Activated naive CD8-positive, alpha-beta T cell treated with anti-CD3 and anti-CD28 coated beads, Interleukin-2, amount 50 U/mL, for 24 hours (primary cell): Measurements from ENCODE around the gene SPATA13.

Experiments
- ATAC-seq: fragments of 150-1000 bp; cut with Tn5 transposase; one replicate; pipeline ENCODE4 v1.10.0; 2021
- DNase-seq: peaks from one replicate; pipeline ENCODE4 v3.0.0; 2021
- H3K27ac Mint-ChIP-seq: one replicate; pipeline ENCODE4 v1.8.0; 2021; ENCODE audit warnings: mild to moderate bottlenecking, mixed read lengths
- H3K27me3 Mint-ChIP-seq: one replicate; pipeline ENCODE4 v1.8.0; 2021; ENCODE audit warnings: mixed read lengths
- H3K36me3 Mint-ChIP-seq: one replicate; pipeline ENCODE4 v1.8.0; 2021; ENCODE audit warnings: low read depth, mixed read lengths
- H3K4me1 Mint-ChIP-seq: one replicate; pipeline ENCODE4 v1.8.0; 2021; ENCODE audit warnings: mixed read lengths
- H3K4me3 Mint-ChIP-seq: one replicate; pipeline ENCODE4 v1.8.0; 2021; ENCODE audit warnings: mild to moderate bottlenecking, moderate library complexity, mixed read lengths
- H3K9me3 Mint-ChIP-seq: one replicate; pipeline ENCODE4 v1.8.0; 2021; ENCODE audit warnings: mixed read lengths

Gene SPATA13

DNA sequence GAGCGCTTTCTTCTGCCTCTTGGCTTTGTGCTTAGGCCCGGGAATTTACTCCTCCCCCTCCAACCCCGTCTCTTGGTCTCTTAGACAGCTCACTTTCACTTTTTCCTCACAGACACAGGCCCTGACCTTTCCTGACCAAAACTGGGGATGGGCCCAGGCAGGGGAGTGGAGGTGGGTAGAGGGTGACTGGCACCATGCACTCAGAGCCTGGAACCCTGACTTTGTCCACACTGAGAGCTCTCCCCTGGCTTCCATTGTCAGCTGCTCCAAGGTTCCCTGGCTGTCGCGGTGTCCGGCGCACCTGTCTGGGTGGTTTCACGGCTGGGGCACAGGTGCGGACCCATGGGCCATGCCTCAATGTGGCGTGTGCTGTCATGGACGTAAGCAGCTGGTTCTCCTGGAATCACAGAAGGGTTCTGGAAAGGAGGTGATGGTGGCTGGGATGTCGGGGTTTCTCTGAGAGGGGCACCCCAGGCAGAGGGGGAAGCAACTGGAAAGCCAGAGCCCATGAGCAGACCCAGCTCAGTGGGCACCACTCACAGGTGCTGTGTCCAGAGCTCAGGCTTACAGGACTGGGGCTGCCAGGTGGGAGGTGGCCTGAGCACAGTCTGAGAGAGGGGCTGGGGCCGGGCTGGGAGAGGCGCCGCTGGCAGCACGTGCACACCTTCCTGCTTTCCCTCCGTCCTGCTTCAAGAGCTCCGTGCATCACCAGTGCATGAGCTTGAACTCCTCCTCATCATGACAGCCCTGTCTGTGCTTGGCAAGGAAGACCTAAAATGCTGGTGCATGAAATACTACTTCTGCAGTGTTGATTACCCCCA, 120.9 kb downstream of the SPATA13 start:
- Mint-ChIP-seq H3K4me3 (no peak overlapping the region), H3K4me1 (peaks cover 55% of the 10 kb centered on the region), H3K9me3 (no peaks in the 10 kb centered on the region), H3K27ac (peak overlapping the region; percentile 91), H3K36me3 (peaks cover 43% of the 10 kb centered on the region), H3K27me3 (no peaks in the 10 kb centered on the region)
- DNase-seq (no peak), ATAC-seq (peak; percentile 37)

DNA sequence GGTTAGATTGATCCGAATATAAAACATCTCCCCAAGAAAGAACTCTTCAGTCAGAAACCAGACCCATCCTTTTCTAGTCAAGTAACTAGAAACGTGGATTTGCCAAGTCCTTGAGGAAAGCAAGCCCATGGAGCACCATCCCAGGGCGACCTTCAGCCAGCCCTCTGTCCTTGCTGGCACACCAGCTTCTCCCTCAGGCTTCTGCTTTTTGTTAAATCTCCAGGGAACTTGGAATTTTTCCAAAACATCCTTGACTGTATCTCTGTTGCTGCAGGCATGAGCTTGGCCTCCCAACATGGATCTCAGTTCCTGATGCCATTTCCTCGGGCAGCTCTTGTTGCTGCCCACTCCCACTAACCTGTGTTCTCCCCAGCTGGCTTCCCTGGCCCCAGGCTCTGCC, 121.7 kb downstream of the SPATA13 start:
- Mint-ChIP-seq H3K27me3 (no peaks in the 10 kb centered on the region), H3K36me3 (peaks cover 47% of the 10 kb centered on the region), H3K4me1 (peaks cover 46% of the 10 kb centered on the region), H3K9me3 (no peaks in the 10 kb centered on the region), H3K27ac (peak overlapping the region; percentile 53), H3K4me3 (no peak overlapping the region)
- ATAC-seq (no peak), DNase-seq (no peak)

DNA sequence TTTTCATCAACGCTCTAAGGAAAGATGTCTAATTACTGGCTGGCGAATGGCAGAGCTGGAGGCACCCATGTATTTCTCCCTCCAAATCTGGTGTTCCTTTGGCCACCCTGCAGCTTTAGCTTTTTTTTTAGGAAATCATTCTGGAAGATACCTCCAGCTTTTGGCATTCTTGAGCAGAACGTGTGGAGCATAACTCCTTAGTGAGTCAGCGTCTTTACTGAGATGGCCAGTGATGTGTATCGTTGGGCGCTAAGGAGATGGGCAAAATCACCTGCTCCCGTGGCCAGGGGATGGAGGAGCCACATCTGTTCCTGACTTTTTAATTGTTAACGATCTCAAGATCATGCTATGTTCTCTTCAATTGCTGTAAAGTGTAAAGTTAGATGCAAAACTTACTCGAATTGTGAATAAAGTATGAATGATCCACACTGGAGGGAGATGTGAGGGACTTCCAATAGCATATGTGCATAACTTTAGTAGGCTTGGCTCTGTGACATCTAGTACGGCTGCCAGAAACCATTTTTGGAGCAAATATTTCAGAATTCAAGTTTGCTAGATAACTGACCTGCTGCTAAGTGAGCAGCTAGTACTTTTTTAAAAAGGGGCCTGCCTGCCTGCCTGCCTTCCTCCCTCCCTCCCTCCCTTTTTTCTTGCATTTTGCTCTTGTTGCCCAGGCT, 124.5 kb downstream of the SPATA13 start:
- DNase-seq = no peak
- no peak for ATAC-seq
- Mint-ChIP-seq H3K27me3 (no peaks in the 10 kb centered on the region), H3K9me3 (no peaks in the 10 kb centered on the region), H3K36me3 (peaks cover 61% of the 10 kb centered on the region), H3K27ac (no peak overlapping the region), H3K4me3 (no peak overlapping the region), H3K4me1 (peaks cover 21% of the 10 kb centered on the region)

DNA sequence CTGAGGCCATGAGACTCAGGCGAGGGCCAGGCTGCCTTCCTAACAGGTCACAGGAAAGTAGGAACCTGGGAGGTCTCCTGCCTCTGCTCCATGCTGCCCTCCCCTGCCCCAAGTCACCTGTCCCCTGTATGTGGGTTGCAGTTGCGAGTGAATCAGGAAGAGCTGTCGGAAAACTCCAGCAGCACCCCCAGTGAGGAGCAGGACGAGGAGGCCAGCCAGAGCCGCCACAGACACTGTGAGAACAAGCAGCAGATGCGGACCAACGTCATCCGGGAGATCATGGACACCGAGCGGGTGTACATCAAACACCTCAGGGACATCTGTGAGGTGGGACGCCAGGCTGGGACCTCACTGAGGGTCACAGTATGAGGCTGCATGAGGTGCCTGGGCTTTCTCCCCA, 126.1 kb downstream of the SPATA13 start:
- no peak for ATAC-seq
- no peak overlapping the region for H3K4me3 Mint-ChIP-seq
- H3K36me3 Mint-ChIP-seq = peaks cover 68% of the 10 kb centered on the region
- no peaks in the 10 kb centered on the region for H3K27me3 Mint-ChIP-seq
- H3K27ac Mint-ChIP-seq = no peak overlapping the region
- H3K4me1 Mint-ChIP-seq = peaks cover 6% of the 10 kb centered on the region
- no peaks in the 10 kb centered on the region for H3K9me3 Mint-ChIP-seq
- no peak for DNase-seq

DNA sequence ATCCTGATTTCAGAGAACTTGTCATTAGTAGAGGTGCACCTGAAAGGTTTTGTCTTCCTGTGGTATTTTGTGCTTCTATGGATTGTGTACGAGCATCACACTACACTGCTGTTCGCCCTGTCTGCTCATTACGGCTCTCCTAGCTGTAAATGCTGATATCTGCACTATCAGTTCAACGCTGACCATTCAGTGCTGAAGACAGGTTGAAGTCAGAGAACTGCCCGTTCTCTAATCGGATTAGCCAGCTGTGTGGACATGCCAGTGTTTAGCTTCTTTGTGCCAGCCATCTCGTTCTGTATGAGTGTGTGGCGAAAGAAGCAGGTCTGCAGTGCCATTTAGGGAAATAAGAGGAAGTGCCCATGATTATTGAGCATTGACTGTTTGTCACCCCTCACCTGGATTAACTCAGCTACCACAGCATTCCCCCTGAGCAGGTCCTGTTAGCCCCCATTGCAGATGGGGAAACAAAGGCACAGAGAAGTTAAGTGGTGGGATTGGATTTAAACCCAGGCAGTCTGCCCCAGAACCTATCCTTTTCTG, 127.3 kb downstream of the SPATA13 start:
- Mint-ChIP-seq H3K36me3 (peaks cover 66% of the 10 kb centered on the region), H3K27ac (no peak overlapping the region), H3K9me3 (no peaks in the 10 kb centered on the region), H3K4me1 (no peaks in the 10 kb centered on the region), H3K27me3 (no peaks in the 10 kb centered on the region), H3K4me3 (no peak overlapping the region)
- DNase-seq (no peak), ATAC-seq (no peak)

DNA sequence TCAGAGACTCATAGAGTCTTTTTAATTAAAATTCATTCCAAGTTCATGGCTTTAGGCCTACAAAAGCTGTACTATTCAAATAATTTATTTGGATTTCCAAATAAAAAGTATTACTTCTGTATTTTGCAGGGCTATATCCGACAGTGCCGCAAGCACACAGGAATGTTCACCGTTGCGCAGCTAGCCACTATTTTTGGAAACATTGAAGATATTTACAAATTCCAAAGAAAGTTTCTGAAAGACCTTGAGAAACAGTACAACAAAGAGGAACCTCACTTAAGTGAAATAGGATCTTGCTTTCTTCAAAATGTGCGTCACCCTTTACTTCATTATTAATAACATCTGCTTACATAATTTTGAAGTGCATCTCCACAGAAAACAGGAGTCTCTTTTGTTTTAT, 128.3 kb downstream of the SPATA13 start:
- Mint-ChIP-seq H3K27me3 (no peaks in the 10 kb centered on the region), H3K9me3 (no peaks in the 10 kb centered on the region), H3K27ac (no peak overlapping the region), H3K4me1 (no peaks in the 10 kb centered on the region), H3K4me3 (no peak overlapping the region), H3K36me3 (peaks cover 67% of the 10 kb centered on the region)
- DNase-seq = no peak
- no peak for ATAC-seq

DNA sequence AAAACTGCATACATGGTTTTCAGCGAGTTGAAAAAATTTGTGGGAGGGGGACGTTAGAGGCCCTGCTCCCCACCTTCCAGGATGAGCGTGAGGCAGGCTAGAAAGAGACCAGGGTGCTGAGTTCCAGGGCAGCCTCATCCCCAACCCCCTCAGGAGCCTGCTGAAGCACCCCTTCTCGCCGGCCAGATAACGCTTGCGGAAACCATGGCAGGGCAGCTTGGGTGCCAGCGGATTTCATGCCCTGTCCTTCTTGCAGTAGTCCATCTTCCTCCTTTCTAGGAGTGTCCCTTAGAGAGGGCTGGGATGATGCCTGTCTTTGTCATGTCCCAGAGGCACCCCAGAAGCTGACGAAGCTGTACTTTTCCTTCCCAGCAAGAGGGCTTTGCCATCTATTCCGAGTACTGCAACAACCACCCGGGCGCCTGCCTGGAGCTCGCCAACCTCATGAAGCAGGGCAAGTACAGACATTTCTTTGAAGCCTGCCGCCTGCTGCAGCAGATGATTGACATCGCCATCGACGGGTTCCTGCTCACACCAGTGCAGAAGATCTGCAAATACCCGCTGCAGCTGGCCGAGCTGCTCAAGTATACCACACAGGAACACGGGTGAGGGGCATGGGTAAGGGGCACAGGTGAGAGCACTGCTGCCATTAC, 129.9 kb downstream of the SPATA13 start:
- Mint-ChIP-seq H3K4me3 (no peak overlapping the region), H3K4me1 (no peaks in the 10 kb centered on the region), H3K9me3 (no peaks in the 10 kb centered on the region), H3K36me3 (peaks cover 69% of the 10 kb centered on the region), H3K27ac (no peak overlapping the region), H3K27me3 (no peaks in the 10 kb centered on the region)
- ATAC-seq (no peak), DNase-seq (no peak)

DNA sequence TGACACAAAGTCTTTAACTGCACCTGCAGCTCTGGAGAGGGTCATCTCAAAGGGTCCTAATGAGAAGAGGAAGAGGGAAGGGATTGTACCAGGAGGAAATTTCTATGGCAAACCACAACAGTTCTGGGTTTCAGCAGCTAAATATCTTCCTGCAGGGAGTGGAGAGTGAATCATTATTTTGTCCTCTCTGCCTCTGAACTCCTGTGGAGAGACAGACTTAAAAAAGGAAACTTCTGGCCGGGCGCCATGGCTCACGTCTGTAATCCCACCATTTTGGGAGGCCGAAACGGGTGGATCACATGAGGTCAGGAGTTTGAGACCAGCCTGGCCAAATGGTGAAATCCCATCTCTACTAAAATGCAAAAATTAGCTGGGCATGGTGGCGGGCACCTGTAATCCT, 132.0 kb downstream of the SPATA13 start:
- H3K9me3 Mint-ChIP-seq = no peaks in the 10 kb centered on the region
- no peak overlapping the region for H3K27ac Mint-ChIP-seq
- DNase-seq (no peak), ATAC-seq (no peak)
- H3K36me3 Mint-ChIP-seq = peaks cover 71% of the 10 kb centered on the region
- H3K27me3 Mint-ChIP-seq = no peaks in the 10 kb centered on the region
- no peak overlapping the region for H3K4me3 Mint-ChIP-seq
- H3K4me1 Mint-ChIP-seq = no peaks in the 10 kb centered on the region

DNA sequence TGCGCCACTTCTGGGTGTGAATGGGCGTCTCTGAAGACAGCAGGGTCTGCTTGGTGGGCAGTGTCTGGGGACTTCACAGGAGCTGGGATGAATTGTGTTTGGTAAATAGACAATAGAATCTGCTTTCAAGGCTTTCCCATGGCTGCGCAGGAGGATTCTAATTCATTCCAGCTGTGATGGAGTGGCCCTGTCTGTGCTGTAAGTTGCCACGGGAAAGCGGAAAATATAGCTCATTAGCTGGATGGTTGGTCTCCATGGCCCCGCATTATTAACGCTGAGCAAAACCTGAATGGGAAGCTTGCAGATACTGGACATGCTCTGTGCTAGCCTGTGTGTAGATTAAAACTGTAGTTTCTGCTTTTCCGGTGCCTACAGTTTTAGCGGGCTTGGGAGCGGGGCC, 133.2 kb downstream of the SPATA13 start:
- Mint-ChIP-seq H3K4me1 (no peaks in the 10 kb centered on the region), H3K27me3 (no peaks in the 10 kb centered on the region), H3K4me3 (no peak overlapping the region), H3K27ac (peak overlapping the region; percentile 6), H3K9me3 (no peaks in the 10 kb centered on the region), H3K36me3 (peaks cover 68% of the 10 kb centered on the region)
- DNase-seq (no peak), ATAC-seq (no peak)

DNA sequence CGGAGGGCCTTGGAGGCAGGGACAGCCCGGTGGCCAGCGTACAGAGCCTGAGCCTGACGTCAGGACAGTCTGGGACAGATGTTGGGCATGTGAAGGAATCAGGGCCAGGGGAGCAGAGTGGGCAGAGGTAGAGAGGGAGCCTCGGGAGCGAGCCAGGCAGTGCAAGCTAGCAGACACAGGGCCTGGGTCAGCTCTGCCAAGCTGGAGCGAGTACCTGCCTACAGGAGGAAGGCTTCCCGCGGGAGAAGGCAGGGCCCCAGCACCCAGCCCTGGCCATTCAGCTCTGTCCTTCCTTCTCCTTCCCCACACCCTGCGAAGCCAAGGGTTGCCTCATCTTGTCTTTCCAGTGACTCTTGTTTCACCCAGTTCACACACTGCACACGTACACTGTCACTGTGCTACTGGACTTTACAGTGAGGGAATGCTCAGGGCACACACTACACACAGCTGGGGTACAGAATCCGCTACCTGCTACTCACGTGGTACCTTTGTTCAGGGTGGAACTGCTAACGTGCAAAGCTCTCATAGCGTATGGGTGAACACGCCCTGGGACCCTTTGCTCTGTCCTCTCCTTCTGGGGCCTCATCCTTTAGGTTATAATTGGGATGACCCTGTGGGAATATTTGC, 139.1 kb downstream of the SPATA13 start:
- Mint-ChIP-seq H3K36me3 (peaks cover 68% of the 10 kb centered on the region), H3K27ac (peak overlapping the region; percentile 50), H3K4me3 (no peak overlapping the region), H3K4me1 (no peaks in the 10 kb centered on the region), H3K27me3 (no peaks in the 10 kb centered on the region), H3K9me3 (no peaks in the 10 kb centered on the region)
- DNase-seq = no peak
- ATAC-seq = no peak

DNA sequence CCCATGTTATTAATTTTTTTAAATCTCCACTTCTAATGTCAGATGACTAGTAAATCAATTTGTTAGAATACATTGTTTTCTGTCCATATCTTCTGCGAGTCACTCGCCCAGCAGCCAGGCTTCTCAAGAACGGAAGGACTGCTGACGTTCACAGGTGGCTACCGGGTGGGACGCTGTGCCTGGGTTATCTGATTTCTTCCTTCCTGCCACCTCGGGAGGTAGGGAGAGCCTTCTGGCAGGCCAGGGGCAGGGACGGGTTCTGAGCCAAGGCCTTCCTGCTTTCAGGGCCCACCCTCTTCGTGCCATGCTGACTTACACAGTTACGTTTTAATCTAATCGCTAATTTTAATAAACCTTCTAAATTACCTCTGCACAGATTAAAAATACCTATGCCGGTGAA, 140.9 kb downstream of the SPATA13 start:
- Mint-ChIP-seq H3K9me3 (no peaks in the 10 kb centered on the region), H3K4me1 (no peaks in the 10 kb centered on the region), H3K36me3 (peaks cover 65% of the 10 kb centered on the region), H3K27ac (no peak overlapping the region), H3K27me3 (no peaks in the 10 kb centered on the region), H3K4me3 (no peak overlapping the region)
- DNase-seq (no peak), ATAC-seq (no peak)

DNA sequence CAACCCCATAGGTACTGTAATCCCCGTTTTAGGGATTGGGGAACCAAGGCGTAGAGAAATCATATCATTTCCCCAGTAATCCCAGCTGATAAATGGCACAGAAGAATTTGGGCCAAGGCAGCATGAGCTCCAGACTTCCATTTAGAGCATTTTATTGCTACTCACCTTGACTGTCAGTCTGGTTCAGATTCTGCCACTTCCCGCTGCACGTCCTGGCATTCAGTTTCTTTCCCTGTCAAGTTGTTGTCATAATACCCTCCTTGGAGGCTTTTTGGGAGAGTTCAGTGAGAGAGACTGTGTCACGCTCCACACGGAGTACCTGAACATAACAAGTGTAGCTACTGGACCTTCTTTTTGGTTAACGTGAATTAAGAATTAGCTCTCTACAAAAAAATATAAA, 141.4 kb downstream of the SPATA13 start:
- H3K36me3 Mint-ChIP-seq = peaks cover 61% of the 10 kb centered on the region
- no peaks in the 10 kb centered on the region for H3K4me1 Mint-ChIP-seq
- DNase-seq (no peak), ATAC-seq (no peak)
- no peaks in the 10 kb centered on the region for H3K9me3 Mint-ChIP-seq
- no peak overlapping the region for H3K27ac Mint-ChIP-seq
- H3K4me3 Mint-ChIP-seq = no peak overlapping the region
- H3K27me3 Mint-ChIP-seq = no peaks in the 10 kb centered on the region

DNA sequence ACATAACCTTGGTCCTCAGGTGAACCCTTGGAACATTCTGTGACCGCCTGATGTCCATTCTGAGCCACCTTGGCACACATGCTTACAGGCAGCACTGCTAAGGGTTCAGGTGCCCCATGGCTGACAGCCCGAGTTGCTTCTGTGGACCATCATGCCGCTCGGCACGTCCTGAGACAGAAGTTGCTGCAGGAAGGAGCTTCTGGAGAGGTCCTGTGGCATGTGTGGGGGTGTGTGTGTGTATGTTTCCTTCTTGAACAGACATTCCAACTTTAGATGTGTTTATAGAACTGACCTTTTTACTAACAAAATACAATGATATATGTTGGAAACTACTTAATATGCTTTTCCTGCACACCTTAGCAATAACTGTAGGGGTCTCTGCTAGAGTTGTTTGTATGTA, 144.1 kb downstream of the SPATA13 start:
- peaks cover 42% of the 10 kb centered on the region for H3K36me3 Mint-ChIP-seq
- no peak for DNase-seq
- H3K9me3 Mint-ChIP-seq = no peaks in the 10 kb centered on the region
- H3K27me3 Mint-ChIP-seq = no peaks in the 10 kb centered on the region
- H3K4me1 Mint-ChIP-seq = no peaks in the 10 kb centered on the region
- no peak overlapping the region for H3K27ac Mint-ChIP-seq
- no peak overlapping the region for H3K4me3 Mint-ChIP-seq
- no peak for ATAC-seq

DNA sequence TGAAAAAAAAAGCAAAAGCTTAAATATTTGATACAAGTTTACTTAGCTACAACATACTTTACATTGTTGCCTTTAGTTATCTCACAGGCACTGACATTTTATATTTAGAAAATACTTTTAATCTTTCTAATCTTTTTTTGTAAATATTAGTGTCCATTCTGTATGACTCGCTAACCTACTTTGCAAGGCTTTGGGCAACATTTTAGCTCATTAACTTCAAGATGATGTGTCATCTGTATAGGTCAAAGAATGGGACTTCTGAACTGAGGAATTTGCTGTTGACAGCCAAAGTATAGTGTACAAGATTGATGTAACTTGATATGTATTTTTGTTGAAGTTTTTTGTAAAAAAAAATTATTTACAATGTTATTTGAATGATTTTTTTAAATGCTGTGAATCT, 146.1 kb downstream of the SPATA13 start:
- Mint-ChIP-seq H3K36me3 (peaks cover 26% of the 10 kb centered on the region), H3K4me1 (no peaks in the 10 kb centered on the region), H3K9me3 (no peaks in the 10 kb centered on the region), H3K27me3 (no peaks in the 10 kb centered on the region), H3K4me3 (no peak overlapping the region), H3K27ac (no peak overlapping the region)
- ATAC-seq (no peak), DNase-seq (no peak)
